T-helper 1 cell treated with Interleukin-12 subunit alpha and Interleukin-12 subunit beta and Interleukin-4 antibody, amounts not matched to agents 30 ng/mL and 1 ng/mL, for 36 hours (primary cell): ENCODE data around the gene ST3GAL4. TPM values are rescaled to one million over a fixed set of nuclear protein-coding genes. Genes with fewer than 3 reads are reported as not detected.

ENCODE experiments used
- intact Hi-C: fragments of 100-400 bp; cut with micrococcal nuclease; formaldehyde crosslinking; loops from one replicate; pipeline ENCODE4 v1.15.1; 2024
- total RNA-seq: library from RNA; stranded (reverse); gene quantifications from 2 replicates; pipeline ENCODE4 v1.2.3, GENCODE V29; 2022

ST3GAL4 gene
- total RNA-seq, 1 donor from 2014 or later: 8.4 TPM

GRCh38 chr11:126417091-126417862 is 61.8 kb downstream of the ST3GAL4 start:
- intact Hi-C loops: loop anchor here (10.0 kb wide), 1 partner anchor 492 kb away; no protein-coding TSS in a partner anchor

- intact Hi-C loops: loop anchor here (10.0 kb wide), 1 partner anchor 494 kb away; no protein-coding TSS in a partner anchor
These were observed 63.4 kb downstream of the ST3GAL4 start for GRCh38 chr11:126418887-126419286.

DNA sequence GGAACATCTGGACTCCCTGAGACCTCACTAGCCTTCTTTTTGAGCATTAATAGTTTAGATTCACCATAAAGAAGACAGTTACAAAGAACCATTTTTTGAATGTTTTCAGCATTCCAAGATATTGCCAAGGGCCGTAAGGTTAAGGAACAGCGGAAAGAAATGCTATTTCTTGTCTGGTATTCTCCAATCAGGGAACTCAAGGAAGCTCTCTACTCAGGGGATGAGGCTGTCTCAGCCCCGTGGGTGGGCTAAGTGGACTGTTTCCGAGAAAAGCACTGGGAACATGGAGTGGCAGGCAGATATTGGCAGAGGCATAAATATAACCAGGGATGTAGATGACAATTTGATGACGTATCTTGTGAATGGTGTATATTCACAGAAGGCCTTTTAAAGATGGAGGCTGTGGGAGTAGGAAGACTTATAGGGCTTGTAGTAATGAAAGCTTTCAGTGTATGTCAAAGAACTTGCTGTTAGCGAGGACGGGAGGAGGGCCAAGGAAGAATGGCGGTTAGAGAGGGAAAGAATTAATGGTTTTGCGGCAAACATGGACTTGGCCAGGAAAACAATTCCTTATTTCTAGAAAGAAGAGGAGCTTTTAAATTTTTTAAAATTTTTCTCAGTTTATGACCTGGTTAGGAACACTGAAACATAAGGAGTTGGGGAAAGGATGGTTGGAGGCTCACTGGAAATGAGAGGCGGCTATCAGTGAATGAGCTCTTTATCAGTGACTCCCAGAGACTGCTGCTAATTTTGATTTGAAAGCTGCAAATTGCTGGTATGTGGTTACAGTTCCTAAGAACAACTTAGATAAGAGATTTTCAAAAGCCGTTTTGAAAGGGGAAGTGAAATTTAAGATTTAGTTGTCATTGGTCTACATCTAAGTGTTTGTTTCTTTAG is 64.6 kb downstream of the ST3GAL4 start:
- intact Hi-C loops: loop anchor here (10.0 kb wide), 1 partner anchor 495 kb away; no protein-coding TSS in a partner anchor

DNA sequence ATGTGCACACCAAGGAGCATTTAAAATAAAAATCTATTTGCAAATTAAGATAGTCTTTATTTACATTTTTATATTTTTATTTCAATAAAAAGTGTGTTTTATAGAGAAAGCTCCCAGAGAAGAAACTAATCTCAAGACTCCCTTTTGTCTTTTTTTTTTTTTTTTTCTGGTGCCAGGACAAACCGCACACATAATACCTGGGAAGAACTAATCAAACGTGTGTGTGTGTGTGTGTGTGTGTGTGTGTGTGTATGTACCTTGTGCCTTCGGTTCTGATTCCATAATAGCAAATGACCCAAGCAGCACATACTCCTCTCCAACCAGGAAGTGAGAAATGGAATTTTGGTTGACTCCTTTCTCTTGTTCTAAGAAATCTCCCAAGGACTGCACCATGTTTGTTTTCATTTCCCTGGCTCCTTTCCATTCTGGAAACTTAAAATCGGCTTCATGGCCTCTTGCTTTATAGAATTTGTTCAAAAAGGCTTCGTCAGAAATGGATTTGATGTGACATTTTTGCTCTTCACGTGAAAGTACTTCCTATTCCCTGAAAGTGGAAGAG is 65.3 kb downstream of the ST3GAL4 start:
- intact Hi-C loops: no loop called here

DNA sequence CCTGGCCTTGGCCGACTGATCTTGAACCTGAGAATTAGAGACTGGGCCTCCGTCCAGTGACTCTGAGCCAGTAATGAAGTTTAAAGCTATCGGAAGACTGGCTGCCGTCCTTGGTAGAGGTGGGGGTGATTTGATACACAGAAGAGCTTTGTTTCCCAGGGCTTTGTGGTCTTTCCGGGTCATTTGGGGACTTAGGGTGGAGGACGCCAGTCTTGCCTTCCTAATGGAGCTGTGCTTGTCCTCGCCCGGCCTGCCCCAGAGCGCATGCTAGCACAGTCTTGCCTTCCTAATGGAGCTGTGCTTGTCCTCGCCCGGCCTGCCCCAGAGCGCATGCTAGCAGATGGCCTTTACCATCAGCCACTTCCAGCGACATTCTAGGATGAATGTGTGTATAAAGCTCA is 65.8 kb downstream of the ST3GAL4 start:
- intact Hi-C loops: no loop called here

DNA sequence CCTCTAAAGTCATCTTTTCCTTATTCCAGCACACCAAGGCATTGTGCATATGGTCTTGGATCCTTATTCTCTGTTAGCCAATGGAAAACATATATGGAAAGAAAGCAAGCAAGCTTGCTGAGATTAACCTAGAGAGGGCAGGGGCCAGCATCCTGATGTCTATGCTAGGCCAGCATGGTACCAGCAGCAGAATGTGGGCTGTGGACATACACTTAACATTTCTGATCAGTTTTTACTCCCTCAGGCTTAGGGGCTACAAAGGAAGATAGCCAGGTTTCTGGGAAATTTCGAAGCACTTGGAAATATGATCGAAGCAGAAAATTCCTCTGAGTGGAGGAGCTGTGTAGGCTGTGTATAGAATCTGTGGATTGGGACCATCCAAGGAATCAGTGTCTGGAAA is 67.0 kb downstream of the ST3GAL4 start:
- intact Hi-C loops: no loop called here

GRCh38 chr11:126423154-126423553 is 67.7 kb downstream of the ST3GAL4 start:
- intact Hi-C loops: no loop called here

DNA sequence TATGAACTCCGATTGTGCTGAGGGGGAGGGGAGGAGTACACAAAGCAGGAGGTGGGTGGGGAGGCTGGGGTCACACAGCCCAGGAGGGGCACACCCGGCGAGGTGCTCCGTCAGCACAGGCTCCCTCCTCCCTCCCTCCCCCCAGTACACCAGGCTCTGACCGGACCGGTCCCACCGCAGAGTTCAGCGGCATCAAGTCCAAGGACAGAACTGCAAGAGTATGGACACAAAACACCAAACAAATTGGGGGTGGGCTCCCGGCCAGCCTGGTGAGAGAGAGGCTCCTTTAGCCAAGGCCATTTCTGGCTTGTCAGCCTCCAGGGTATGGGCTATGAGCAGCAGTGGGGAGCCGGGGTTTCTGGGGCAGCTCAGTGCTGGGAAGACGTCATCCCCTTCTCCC is 68.3 kb downstream of the ST3GAL4 start:
- intact Hi-C loops: no loop called here

DNA sequence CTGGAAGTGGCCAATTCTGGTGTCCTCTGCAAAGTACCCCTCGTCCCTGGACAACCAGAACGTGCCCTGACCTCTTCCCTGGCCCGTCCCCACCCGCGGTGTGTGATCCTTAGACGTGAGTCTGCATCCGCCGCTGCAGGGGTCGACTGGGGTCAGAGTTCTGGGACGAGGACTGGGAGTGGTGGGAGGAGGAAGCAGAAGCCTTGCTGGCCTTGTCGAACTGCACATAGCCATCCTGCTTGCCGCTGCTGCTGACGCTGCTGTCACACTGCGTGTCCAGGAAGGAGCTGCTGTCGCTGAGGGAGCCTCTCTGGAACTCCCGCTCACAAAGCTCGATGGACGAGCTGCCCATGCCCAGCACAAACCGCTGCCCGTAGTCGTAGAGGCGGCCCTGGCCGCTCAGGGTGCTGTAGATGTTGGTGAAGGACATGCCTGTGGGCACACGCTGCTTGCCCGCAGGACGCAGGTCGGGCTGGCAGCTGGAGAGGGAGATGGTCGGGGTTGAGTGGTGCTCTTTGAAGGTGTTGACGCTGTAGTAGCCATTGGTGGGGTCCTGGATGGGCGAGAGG is 69.1 kb downstream of the ST3GAL4 start:
- intact Hi-C loops: no loop called here

DNA sequence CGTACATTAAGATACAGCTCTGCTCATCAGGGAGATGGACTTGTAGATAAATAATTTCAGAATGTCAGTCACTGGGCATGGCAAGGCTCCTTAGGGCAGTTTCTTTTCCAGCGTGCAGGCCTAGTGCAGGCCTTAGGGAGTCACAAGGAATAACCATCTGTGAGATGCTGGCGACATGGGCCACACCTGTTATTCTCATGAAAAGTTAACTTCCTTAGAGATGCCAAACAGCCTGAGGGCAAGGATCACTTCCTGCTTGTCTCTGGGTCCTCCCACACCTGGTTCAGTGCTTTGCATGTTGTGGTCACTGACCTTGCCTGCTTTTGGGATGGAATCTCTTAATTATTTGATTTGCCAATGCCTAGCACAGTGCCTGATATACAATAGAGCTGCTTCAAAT is 70.6 kb downstream of the ST3GAL4 start:
- intact Hi-C loops: no loop called here

GRCh38 chr11:126426820-126427749 is 71.6 kb downstream of the ST3GAL4 start:
- intact Hi-C loops: no loop called here

DNA sequence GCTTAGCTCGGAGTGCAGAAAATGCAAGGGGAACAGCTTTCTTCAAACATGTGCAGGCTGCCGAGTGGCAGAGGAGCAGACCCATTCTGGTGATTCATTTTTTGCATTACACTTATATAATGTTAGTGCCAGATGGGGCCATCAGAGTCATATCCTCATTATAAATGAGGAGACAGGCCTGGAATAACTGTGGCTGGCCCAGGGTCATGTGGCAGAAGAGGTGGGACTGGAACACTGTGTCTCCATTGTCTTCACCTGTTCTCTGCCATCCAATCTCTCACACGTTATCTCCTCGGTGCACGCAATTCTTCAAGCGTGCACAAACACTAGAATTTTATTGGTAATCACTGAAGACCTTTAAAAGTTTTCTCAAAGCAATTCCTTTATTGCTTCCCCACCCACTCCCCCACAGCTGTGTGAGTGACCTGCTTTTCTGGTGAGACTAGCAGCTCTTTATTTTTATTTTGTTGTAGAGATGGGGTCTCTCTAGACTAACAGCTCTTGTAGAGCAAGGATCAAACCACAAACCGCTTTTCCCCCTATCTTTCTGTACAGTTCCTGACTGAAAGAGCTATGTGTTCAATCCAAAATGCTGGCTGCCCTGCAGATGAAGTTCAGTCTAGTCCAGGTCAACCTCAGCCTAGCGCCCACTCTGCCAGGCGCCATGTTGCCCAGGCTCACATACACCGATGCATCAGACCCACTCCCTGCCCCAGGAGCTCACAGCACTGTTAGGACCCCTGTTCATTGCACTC is 75.3 kb downstream of the ST3GAL4 start:
- intact Hi-C loops: no loop called here

DNA sequence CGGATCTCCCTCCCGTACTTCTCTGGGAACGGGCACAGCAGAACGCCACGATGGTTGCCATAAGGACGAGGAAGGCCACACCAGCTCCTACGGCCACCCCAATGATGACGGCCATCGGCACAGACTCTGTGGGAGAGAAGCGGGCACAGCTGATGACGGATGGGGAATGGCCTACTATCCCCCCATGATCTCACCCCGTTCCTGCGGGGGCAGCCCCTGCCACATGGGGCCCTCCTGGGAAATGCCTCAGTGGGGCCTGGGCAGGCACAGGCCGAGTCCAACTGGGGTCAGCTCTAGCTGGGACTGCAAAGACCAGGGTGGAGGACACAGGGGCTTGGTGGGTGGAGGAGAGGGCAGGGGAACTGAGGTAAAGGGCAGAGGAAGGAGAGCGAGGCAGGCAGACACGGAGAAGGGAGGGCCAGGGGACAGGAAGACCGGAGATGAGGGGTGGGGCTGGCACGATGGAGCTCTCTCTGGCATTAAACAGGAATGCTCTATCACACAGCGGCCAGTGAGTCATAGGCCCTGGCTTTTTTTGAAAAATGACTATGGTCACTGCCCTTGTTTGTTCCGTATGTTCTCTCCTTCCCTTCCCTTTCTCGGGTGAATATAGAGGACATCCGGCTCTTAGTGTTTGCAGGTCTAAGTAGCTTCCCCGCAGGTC is 76.0 kb downstream of the ST3GAL4 start:
- intact Hi-C loops: no loop called here

DNA sequence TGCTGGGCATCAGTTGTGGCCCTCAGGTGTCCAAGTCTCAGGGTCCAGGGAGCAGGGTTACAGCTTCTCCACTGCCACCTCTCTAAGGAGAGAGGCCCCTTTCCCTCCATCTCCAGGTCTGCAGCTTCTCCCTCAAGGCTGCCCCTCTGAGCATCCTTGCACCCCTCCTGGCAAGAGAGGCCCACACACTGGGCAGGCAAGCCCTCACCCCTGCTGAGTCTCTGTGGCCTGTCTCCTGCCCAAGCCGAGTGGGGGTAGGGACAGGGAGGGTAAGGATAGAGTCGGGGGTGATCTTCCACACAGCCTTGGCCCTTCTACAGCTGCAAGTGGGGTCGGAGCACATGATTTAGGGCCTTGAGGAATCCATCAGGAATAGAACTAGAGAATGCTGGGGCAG is 76.6 kb downstream of the ST3GAL4 start:
- intact Hi-C loops: no loop called here

DNA sequence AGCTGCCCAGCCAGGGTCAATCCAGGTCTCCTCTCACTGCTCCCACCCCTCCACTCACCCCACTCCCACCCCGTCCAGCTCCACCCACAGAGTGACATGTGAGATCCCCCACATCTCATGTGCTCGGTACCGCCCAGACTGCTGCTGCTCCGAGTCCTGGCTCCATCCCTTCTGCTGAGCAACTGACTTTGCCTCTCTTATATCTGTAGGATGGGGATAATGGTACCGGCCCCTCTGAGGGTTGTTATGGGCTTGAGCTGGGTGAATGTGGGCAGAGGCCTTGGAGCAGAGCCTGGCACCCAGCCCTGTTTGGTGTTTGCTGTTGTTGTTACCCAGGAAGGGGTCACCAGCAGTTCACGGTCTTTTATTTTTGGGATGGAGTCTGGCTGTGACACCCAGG is 77.0 kb downstream of the ST3GAL4 start:
- intact Hi-C loops: no loop called here

- intact Hi-C loops: no loop called here
These were observed 77.9 kb downstream of the ST3GAL4 start for GRCh38 chr11:126433244-126433846.

DNA sequence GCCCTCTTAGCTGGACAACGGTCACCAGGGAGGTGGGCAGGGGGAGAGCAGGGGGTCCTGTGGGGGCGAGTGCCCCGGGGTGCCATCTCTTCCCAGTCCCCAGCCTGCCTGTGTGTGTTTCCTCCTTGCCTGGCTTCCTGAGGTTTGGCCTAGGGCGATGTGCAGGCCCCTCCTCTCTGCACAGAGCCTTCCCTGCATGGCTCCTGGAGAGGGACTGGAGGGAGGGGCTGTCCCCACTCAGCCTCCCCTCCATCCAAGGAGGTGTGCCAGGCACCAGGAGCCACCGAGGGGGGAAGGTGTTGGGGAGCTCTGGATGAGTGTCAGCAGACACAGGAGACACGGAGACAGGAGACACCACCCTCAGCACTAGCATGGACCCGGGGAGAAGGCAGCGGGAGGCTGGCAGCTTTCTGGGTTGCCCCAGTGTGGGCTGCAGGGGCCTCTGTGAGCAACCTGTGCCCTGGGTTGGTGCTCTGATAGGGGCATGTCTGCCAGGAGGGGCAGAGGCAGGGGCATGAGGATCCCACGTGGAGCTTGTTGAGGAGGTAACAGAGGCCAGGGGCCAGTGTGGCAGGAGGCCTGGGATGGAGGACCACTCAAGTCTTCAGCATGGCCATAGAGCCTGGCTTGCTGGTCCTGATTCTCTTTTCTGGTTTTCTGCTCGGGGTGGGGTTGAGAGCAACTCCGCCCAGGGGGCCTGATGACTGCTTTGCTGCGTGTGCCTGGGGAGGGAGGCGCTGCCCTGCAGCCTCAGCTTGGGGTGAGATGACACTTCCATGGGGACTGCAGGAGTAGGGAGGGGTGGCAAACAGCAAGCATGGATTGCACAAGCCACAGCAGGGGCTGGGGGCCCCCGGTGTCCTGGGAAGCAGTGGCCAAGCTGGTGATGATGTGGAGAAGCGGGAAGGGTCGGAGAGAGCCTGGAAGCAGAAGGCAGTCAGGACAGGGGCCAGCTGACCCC is 78.8 kb downstream of the ST3GAL4 start:
- intact Hi-C loops: no loop called here

- intact Hi-C loops: no loop called here
These were observed 79.5 kb downstream of the ST3GAL4 start for GRCh38 chr11:126434950-126435335.
